Measurements from ENCODE around the gene BIN1.
A peak's percentile ranks its signal among the peaks of the same experiment; 100 is the strongest.
"Not testable (repeated sequence)": the region's sequence is repeated elsewhere in the genome, so short reads cannot be mapped to it uniquely, and the experiment has no call there.

Gene BIN1

DNA sequence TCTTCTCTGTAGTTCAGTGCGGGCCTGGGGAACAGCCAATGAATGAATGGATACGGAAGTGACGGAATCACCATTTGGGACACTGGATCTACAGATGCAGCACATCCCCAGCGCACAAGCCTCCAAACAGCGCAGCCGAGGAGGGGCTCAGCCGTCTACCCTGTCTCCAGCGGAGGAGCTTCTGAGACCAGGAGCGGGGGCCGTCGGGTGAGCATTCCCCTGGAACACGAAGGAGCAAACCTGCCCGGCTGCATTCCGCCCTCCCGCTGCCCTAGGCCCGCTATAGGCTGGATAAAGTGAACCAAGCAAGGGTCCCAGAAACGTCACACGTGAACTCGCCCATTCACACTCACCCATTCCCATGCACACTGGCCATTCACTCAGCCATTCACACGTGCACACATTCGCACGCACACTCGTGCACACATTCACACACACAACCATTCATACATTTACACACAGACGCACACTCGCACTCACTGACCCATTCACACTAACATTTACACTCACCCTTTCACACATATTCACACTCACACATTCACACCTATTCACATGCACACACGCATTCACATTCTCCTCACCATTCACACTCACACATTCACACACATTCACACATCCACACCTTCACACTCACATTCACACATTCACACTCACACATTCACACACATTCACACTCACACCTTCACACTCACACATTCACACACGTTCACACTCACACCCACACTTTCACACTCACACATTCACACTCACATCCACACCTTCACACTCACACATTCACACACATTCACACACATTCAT, 63.4 kb downstream of the BIN1 start:
- DNase-seq: no peak

DNA sequence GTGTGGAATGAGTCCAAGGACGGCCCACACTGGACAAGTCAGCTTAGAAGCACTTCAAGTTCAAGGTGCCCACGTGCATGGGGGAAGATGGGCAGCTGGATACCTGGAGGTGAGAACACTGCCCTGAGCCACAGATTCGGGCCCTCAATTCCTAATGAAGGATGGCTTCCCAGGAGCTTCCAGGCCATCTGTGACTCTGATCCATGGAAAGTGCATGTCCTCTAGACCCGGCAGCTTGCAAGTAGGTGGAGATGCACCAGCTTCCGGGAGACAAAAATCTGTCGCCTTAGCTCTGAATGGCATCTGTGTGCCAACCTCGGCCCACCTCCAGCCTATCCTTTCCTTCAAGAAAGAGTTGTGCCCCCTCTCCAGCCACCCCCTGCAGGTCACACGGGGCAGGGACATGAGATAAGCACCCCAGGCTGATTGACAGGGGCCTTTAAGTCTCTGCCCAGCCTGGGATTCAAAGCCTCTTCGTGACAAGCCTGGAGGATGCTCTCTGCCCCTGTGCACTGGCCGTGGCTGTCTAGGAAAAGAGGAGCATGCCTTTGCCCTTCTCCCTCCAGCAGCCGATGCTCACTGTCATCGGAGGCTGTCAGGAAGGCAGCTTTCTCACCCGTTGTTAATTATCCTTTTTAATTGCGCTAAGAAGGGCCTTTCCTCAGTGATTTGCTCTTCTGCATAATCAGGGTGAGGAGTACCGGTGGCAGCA, 65.5 kb downstream of the BIN1 start:
- no peak for DNase-seq

DNA sequence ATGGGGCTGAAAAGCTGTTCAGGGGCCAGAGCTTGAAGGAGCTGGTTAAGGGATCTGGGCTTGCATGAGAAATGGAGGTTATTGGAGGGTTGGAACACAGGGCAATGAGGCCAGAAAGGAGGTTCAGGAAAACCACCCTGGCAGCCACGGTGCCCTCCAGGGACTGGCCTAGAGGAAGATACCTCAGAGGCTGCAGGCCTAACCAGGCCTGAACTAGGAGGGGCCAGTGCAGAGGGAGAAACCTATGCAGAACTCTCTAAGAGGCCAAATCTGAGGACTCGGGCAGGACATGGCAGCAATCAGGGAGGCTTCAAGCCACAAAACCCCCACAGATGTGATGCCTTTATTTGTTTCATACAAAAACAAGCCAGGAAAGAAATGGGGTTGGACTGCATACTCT, 66.8 kb downstream of the BIN1 start:
- DNase-seq: no peak

DNA sequence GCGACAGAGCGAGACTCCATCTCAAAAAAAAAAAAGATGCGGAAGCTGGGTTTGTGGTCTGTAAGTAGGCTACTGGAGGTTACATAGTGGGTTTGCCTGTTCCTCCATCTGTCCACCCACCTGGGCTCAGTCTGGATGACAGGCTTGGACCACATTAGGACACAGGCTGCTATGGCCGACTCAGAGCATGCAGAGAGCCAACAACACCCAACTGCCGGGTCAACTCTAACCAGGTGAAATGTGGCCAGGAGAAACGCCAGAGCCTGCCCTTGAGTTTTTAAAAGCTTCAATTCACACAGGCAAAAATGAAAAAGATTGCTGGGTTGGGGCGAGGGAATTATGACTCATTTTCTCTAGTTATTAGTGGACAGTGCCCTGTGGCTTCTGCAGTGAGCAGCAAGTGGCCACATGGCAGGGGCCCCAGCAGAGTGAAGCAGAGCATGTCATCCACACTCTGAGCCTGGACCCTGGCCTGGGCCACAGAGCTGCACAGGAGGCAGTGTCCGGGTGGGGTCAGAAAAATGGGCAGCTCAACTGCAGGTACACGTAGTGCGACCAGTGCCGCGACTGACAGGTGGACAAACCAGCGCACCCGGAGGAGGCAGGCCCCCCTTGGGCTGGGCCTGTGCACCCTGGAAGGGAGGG, 67.4 kb downstream of the BIN1 start:
- DNase-seq: no peak

DNA sequence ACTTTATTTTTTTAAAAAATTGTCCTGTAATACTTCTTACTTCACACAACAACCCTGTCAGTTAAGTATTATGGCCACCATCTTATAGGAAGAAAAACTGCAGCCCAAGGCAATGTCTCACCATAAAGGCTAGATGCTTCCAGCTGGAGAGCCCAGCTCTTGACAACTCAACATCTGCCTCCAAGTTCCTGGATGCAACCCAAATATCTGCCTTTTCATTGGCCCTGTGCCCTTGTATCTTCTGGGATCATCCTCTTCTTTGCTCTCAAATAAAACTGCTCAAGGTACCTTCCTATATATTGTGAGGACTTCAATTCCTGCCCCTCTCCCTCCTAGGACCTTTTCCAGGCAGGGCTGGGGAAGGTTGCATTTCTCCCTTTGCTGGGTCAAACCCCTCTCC, 69.5 kb downstream of the BIN1 start:
- no peak for DNase-seq

DNA sequence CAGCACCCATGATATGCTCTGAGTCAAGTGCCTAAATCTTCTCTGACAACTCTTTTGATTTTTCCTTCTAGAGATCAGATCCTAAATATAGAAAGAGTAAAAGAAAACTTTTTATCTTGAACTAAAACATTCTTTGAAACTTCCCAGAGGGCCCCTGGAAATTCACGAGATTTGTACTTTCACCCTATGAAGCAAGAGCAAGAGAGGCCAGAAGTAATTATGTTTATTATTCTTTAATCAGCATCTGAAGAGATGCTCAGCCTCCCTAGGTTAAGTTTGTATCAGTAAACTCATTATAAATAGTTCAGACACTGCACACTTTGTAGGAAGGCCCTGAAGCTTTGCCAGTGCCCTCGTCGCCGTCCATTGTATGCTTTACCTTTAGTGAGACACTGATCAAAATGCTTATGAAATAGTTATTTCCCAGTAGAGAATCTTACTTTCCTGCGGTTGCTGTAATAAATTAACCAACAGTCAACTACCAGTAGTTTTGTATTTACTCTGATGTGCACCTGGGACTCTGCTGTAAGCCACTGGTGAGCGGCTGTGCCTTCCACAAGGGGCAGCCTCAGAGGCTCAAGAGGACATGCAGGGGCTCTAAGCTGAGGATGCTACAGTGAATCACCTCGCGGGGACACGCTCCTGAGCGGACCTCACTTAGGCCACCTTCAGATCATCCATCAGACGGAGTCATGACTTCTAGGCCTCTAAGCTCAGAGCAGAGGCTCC, 71.9 kb downstream of the BIN1 start:
- no peak for DNase-seq

DNA sequence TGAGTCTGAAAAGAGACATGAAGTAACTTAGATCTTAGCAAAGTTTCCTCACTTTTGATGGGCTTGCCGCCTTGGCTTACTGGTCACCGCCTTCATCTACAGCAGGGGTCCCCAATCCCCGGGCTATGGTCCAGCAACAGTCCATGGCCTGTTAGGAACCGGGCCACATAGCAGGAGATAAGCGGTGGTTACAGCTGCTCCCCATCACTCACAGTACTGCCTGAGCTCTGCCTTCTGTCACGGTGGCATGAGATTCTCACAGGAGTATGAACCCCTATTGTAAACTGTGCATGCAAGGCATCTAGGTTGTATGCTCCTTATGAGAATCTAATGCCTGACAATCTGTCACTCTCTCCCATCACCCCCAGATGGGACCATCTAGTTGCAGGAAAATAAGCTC, 72.9 kb downstream of the BIN1 start:
- no peak for DNase-seq

DNA sequence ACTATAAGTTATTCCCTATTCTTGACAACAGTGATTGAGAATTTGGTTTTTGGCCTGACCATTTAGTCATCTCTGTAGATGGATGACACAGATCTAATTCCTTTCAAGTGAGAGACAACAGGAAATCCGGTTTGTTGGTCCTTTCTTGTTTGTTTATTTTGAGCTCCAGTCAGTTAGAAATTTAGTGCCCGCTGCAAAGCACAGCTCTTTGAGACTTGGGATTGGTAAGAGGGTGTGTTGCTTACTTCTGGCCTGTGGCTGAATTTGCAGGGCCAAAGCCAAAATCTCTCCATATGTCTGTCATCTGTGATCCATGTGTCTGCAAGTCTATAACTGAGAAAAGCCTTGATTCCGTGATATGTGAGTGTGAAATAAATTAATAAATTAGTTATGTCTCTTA, 74.3 kb downstream of the BIN1 start:
- DNase-seq: no peak

DNA sequence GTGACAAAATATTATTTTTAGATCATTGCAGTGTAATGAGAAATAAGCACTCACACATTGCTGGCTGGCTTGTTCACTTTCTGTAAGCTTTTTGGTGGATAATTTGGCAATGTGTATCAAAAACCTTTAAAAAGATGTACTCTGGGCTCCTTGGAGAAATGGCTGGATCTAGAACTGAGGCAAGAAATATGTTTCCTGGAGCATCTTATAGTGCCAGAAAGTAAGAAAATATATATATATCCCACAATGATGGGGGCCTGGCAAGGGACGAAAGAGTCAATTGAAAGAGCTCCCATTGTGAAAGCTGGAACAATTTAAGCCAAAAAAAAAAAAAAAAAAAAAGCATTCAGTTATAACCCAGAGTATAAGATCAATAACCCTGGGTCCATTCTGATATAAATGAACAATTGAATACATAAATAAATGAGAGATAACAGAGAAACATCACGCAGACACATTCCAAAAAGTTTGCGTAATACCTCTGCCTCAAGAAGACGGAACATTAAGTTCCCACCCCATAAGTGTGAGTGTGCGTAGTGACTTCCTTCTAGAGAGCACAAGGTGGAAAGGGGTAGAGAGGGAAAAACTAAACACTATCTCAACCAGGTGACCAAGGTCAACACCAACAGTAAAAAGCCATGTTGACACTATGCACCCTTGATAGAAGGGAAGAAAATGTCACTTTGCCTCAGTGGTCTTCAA, 77.5 kb downstream of the BIN1 start:
- DNase-seq: no peak

DNA sequence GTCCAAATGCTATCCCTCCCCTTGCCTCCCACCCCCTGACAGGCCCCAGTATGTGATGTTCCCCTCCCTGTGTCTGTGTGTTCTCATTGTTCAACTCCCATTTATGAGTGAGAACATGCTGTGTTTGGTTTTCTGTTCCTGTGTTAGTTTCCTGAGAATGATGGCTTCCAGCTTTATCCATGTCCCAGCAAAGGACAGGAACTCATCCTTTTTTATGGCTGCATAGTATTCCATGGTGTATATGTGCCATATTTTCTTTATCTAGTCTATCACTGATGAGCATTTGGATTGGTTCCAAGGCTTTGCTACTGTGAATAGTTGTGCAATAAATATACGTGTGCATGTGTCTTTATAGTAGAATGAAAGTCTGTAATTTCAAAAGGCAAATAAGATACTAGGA, 78.2 kb downstream of the BIN1 start:
- not testable (repeated sequence) for DNase-seq

DNA sequence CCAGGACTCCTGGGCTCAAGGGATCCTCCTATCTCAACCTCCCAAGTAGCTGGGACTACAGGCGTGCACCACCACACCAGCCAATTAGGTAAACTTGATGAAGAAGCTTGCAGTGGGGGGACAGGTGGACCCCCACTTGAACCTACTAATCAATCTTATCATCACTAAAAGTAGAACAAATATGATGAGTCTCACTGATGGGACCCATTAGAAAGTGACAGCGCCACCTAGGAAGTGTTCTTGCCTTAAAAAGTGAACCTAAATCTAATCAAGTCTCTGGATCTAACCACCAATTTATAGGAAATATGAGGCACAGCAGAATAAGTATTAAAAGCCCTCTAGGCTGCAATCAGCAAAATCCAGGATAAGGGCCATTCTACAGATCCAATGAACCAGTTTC, 79.2 kb downstream of the BIN1 start:
- no peak for DNase-seq

DNA sequence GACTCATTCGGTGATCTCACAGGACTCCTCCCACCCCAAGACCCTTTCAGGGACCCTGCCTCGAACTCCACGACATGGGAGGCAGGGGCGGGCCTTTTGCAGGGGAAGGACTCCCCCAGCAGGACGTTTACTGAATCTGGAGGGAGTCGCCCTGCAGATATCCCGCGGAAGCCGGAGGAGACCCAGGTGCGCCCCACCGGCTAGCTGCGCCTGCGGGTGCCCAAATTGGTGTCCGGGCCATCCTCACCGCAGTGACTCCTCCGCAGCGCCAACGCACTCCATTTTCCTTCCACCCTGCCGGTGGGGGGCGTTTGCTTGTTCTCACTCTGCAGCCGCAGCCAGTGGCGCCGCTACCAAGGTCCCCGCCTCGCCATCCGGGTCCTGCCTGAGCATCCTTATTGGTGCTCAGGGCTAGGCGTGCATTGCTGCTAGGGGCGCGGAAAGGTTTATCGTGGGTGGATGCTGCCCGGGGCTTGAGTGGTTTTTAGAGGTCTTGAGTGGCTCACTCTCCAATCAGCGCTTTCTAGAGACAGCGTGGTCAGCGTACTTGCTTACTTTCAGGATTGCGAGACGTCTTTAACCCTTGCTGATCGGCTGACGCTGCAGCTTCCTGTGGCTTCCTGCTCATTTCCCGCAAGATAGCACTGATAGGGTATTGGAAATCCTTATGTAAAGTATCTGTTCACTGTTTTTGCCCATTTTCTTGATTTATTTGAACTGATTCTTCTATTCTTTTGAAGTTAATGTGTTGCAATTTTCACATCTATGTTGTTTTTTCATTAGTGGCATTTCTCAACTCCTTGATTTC, 81.4 kb downstream of the BIN1 start:
- DNase-seq: peak; percentile 70

DNA sequence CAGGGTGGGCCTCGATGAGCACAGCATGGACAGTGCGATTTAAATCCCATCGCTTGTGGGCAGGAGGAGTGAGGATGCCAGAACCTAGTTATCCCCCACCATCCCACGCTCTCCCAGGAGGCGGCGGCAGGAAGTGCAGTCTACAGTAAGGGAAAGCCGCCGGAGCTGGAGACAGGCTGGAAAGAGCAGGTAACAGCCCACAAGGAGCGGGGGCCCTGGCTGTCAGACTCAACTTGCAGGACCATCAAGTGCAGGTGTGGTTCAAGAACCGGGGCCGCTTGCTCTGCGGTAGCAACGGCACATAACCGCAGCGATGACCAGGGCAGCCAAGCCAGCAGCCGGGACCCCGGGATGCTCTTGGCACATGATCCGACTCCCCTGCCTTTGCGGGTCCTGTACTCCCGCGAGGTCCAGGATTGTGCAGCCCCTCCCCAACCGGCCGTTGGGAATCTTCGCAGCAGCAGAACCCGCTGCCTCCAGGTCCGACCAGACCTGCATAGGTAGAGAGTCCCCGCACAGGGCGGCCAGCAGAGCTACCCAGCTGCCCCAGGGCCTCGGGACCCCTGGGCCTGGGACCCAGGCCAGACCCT, 82.1 kb downstream of the BIN1 start:
- no peak for DNase-seq

DNA sequence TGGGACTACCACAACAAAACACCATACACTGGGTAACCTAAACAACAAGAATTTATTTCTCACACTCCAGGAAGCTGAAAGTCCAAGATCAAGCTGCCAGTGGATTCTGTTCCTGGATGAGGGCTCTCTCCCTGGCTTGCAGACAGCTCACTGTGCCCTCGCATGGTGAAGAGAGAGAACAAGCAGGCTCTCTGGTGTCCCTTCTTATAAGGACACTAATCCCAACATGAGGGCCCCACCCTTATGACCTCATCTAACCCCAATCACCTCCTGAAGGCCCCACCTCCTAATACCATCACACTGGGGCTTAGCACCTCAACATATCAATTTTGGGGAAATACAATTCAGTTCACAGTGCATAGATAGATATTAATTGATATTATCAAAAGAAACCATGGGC, 83.5 kb downstream of the BIN1 start:
- DNase-seq: no peak

DNA sequence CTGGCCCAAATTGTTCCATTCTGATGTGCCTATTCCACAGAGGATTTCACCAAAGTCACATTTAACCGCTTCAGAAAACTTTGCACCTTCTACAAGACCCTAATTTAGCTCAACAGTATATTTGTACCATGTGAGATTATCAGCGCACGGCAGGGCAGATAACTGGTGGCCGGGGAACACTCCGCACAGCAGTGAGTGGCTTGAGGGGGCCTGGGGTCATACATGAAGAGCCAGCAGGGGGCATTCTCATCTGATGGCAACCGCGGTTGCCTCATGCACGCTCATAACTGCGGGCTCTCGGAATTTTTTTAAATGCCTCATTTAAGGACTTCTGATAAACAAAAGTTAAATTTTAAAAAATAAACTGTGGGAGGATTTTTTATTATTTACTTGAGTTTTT, 84.1 kb downstream of the BIN1 start:
- no peak for DNase-seq

DNA sequence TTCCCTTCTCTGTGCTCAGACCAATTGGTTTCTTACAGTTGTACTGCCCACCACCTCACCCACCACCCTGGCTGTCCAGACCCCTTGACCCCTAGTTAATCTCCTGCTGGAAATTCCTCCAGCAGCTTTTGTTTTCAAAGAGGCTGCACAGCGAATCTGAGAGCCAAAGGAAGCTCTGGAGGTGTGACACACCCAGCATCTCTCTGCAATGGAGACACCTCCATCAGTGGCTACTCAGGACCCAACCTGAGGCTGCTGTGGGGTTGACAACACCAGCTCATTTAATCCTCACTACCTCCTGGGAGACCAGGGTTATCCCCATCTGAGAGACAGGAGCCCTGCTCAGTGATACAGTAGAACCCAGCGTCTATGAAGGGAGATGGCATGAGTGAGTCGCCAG, 86.4 kb downstream of the BIN1 start:
- DNase-seq: no peak

DNA sequence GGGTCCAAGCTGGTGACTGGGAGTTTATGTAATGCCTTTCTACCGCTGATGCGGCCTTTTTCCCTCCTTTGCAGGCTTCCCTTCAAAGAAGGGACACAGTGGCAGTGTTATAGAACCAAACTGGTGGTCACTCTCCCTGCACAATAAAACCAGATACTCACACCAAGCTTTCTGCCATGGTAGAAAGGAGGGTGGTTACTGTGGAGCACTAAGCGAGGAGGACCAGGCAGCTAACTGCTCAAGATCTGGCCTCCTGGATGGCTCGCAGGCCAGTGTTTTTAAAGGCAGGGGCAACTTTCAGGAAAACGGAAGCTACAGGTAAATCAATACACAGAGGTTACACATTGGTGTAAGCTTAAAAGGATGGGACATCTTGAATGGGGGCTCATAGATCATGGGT, 89.4 kb downstream of the BIN1 start:
- no peak for DNase-seq

DNA sequence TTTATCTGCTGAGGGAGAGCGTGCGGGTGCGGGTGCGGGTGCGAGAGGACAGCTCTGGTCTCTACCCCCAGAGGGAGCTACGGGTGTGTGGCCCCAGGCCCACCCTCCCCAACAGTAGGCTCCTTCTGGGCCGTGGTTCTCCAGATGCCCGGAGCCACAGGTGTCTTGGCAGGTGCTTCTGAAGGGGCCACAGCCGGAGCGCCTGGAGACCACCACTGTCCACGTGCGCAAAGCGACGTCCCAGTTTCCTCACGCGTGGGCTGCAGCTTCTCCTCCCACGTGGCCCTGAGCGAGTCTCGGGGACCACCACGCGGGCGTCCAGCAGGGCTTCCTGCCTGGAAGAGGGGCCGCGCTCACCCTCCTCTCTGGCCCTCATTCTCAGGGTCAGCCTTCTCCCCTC, 90.6 kb downstream of the BIN1 start:
- DNase-seq: no peak

DNA sequence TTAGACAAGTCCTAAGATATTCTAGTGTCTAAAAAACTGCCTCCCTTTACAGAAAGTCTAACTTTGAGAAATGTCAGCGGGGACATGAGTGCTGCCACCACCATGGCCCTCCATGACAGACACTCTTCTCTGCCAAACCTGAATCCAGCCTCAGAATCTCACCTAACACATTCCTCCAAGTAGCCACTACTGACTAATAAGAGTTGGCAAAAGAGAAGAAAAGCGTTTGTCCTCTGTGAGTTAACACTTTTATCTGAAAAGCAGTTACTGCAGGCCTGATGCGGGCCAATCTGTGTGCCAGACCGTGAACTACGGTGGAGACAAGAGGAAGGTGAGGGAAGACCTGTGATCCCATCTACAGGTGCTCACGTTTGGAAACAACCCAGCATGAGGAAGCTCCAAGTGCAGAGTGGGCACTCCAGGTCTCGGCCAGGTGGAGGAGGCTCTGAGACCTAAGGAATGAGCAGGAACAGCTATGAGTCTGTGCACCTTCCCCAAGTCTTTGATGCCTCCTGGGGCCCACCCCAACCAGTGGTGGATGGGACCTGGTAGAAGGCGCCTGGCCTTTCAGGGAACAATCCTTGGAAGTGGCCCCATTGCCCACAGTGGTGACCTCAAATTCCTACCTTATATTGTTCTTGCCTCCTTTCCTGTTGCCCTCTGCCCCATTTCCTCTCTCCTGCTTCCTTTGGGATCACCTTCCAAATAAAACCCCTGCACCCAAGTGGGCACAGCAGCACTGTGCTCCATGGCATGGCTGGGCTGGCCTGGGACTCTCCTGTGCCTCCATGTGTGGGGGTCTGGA, 91.6 kb downstream of the BIN1 start:
- no peak for DNase-seq

DNA sequence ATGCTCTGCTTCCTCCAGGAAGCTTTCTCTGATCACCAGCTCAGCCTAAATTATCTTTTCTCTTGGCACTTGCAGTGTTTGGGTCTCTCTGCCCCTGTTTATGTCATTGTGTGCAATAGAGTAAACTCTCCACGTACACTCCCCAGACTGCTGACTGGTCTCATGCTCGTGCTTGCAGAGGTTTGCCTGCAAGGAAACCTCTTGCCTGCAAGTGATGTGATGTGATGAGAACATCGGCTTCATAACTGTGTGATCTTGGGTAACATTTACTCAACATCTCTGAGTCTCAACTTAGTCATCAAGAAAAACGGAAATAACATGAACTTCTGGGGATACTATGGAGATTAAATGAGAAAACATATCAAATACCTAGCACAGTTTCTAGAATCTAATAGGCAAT, 92.3 kb downstream of the BIN1 start:
- DNase-seq: no peak

DNA sequence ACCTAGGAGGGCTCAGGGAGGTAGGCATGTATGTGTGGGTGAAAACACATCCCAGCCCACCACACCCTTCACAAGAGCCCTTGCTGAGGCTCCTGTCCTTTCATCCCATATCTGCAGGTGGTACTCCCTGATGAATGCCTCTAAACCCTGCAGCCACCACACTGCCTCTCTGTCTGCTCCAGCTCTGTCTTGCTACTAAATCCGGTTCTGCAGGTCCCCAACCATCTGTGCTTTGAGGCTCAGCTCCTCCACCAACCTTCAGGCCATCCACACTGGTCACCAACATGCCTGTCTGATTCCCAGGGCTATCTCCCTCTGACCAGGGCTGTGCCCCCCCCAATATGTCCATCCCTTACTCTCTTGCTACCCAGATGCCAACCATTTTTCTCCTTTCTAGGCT, 92.7 kb downstream of the BIN1 start:
- DNase-seq: no peak

All from activated CD8-positive, alpha-beta memory T cell treated with anti-CD3 and anti-CD28 coated beads, Interleukin-2, amount 50 U/mL, for 4 hours (primary cell).